Measurements from ENCODE around the gene IDUA.

DNA sequence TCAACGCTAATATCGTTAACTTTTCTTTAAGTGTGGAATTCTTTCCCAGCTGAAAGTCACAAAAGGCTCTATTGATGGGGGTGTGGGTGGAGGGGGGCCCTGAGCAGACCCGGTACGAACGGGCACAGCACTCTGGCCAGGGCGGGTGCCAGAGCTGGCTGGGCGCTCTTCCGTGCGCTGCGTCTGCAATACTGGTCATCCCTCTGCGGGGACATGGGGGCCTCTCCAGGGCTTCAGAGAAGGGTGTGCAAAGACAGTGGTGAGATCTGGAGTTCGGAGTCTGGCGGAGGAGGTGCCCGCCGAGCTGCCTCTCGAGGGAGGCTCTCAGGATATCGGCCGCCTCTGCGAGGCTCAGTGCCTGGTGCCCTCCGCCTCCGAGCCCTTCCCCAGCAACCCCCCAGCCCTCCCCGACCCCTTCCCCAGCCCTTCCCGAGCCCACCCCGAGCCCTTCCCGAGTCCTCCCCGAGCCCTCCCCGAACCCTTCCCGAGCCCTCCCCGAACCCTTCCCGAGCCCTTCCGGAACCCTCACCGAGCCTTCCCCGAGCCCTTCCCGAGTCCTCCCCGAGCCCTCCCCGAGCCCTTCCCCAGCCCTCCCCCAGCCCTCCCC lies 58.9 kb downstream of the IDUA start:
- TF ChIP-seq, protein P1, sequence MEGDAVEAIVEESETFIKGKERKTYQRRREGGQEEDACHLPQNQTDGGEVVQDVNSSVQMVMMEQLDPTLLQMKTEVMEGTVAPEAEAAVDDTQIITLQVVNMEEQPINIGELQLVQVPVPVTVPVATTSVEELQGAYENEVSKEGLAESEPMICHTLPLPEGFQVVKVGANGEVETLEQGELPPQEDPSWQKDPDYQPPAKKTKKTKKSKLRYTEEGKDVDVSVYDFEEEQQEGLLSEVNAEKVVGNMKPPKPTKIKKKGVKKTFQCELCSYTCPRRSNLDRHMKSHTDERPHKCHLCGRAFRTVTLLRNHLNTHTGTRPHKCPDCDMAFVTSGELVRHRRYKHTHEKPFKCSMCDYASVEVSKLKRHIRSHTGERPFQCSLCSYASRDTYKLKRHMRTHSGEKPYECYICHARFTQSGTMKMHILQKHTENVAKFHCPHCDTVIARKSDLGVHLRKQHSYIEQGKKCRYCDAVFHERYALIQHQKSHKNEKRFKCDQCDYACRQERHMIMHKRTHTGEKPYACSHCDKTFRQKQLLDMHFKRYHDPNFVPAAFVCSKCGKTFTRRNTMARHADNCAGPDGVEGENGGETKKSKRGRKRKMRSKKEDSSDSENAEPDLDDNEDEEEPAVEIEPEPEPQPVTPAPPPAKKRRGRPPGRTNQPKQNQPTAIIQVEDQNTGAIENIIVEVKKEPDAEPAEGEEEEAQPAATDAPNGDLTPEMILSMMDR (IDR thresholded peaks at IDR 0.05): no peak
- no peak for TF ChIP-seq POLR2A (IDR thresholded peaks at IDR 0.05)
